Right lobe of liver (tissue), 4 donors: ENCODE results near the gene ANKS6.

ENCODE experiments used
- CTCF ChIP-seq, 4 donors: fragments of 200-600 bp in 3 of 4; fragments of 450-650 bp in 1 of 4; IDR thresholded peaks; one replicate each; pipeline versions ENCODE4 v1.5.1 to v1.8.0; 2016 to 2022; ENCODE audit warnings: antibody characterized with exemption in 4 of 4, mild to moderate bottlenecking in 2 of 4
- POLR2A ChIP-seq: fragments of 450-650 bp; IDR thresholded peaks from one replicate; pipeline ENCODE4 v1.6.1; 2017; ENCODE audit warnings: antibody characterized with exemption, mild to moderate bottlenecking
- donor health status: DM: no; HTN: no; CAD: no.
- donor health status: DM: no; HTN: no; CAD: no.
- donor health status: DM: no; HTN: yes; CAD: no.

- TF ChIP-seq CTCF (IDR thresholded peaks at IDR 0.05) (no peak), POLR2A (no peak)
Measured at GRCh38 chr9:98778251-98778650, 18.1 kb downstream of the ANKS6 start.
